Mesenchymal stem cell (in vitro differentiated cells and primary cell): ENCODE data around the gene GART.

Experiments
- DNase-seq: peaks from one replicate; pipeline ENCODE4 v3.0.0-alpha.2; 2013
- H2AFZ ChIP-seq: one replicate; pipeline ENCODE4 v1.6.1; 2013; ENCODE audit warnings: low read depth, mild to moderate bottlenecking, control low read depth, inconsistent platforms, low read length, moderate library complexity
- H2AK5ac ChIP-seq: 2 replicates; pipeline ENCODE4 v1.6.1; 2013; ENCODE audit warnings: low read length, moderate library complexity, mild to moderate bottlenecking, inconsistent platforms; ENCODE audit not compliant: severe bottlenecking
- H2BK120ac ChIP-seq: one replicate; pipeline ENCODE4 v1.6.1; 2013; ENCODE audit warnings: low read depth, mild to moderate bottlenecking, inconsistent platforms, low read length, moderate library complexity
- H2BK12ac ChIP-seq, 2 experiments: one replicate each; pipeline ENCODE4 v1.6.1; 2013; ENCODE audit warnings: inconsistent platforms in 2 of 2, low read length in 2 of 2, mild to moderate bottlenecking in 2 of 2, moderate library complexity in 2 of 2, control low read depth in 1 of 2
- H2BK15ac ChIP-seq: one replicate; pipeline ENCODE4 v1.6.1; 2013; ENCODE audit warnings: mild to moderate bottlenecking, low read depth, inconsistent platforms; ENCODE audit not compliant: poor library complexity, severe bottlenecking
- H2BK5ac ChIP-seq: 2 replicates; pipeline ENCODE4 v1.6.1; 2013; ENCODE audit warnings: low read depth, mild to moderate bottlenecking, low read length, control low read depth, inconsistent platforms; ENCODE audit not compliant: poor library complexity, severe bottlenecking
- H3K14ac ChIP-seq, 2 experiments: one replicate each; pipeline ENCODE4 v1.6.1; 2013; ENCODE audit warnings: inconsistent platforms in 2 of 2, low read length in 2 of 2, control low read depth in 1 of 2, mild to moderate bottlenecking in 1 of 2, moderate library complexity in 1 of 2
- H3K18ac ChIP-seq, 2 experiments: one replicate each; pipeline ENCODE4 v1.6.1; 2013; ENCODE audit warnings: inconsistent platforms in 2 of 2, low read length in 2 of 2, control low read depth in 1 of 2, low read depth in 1 of 2, mild to moderate bottlenecking in 1 of 2
- H3K23ac ChIP-seq, 2 experiments: one replicate each; pipeline ENCODE4 v1.6.1; 2013; ENCODE audit warnings: inconsistent platforms in 2 of 2, low read length in 2 of 2, mild to moderate bottlenecking in 2 of 2, moderate library complexity in 2 of 2, control low read depth in 1 of 2
- H3K27ac ChIP-seq: 2 replicates; pipeline ENCODE4 v1.5.1; 2013; ENCODE audit warnings: mild to moderate bottlenecking, moderate library complexity, low read length, control low read depth, inconsistent platforms; ENCODE audit not compliant: poor library complexity, severe bottlenecking
- H3K27me3 ChIP-seq, 2 experiments: 2 replicates each; pipeline versions ENCODE4 v1.6.1 to v1.7.0; 2013; ENCODE audit warnings: low read length in 2 of 2, mild to moderate bottlenecking in 2 of 2, moderate library complexity in 2 of 2, control low read depth in 1 of 2, inconsistent platforms in 1 of 2; ENCODE audit not compliant: control insufficient read depth in 1 of 2, insufficient read depth in 1 of 2
- H3K36me3 ChIP-seq, 2 experiments: 2 replicates each; pipeline versions ENCODE4 v1.6.1 to v1.7.0; 2013; ENCODE audit warnings: low read length in 2 of 2, control low read depth in 1 of 2, inconsistent platforms in 1 of 2, low read depth in 1 of 2, mild to moderate bottlenecking in 1 of 2; ENCODE audit not compliant: insufficient read depth in 2 of 2, control insufficient read depth in 1 of 2
- H3K4ac ChIP-seq, 2 experiments: one replicate each; pipeline ENCODE4 v1.6.1; 2013; ENCODE audit warnings: inconsistent platforms in 2 of 2, low read length in 2 of 2, mild to moderate bottlenecking in 2 of 2, moderate library complexity in 2 of 2, control low read depth in 1 of 2, low read depth in 1 of 2
- H3K4me1 ChIP-seq: 2 replicates; pipeline ENCODE4 v1.6.1; 2013; ENCODE audit warnings: low read depth, low read length, control low read depth; ENCODE audit not compliant: control insufficient read depth, insufficient read depth
- H3K4me2 ChIP-seq: 2 replicates; pipeline ENCODE4 v1.6.1; 2013; ENCODE audit warnings: low read length, mild to moderate bottlenecking, inconsistent platforms; ENCODE audit not compliant: poor library complexity, severe bottlenecking
- H3K4me3 ChIP-seq, 2 experiments: 2 replicates each; pipeline versions ENCODE4 v1.5.1 to v1.7.0; 2013; ENCODE audit warnings: low read length in 2 of 2, mild to moderate bottlenecking in 2 of 2, control low read depth in 1 of 2, low read depth in 1 of 2; ENCODE audit not compliant: insufficient read depth in 1 of 2
- H3K79me1 ChIP-seq: replicated peaks from 2 replicates; pipeline ENCODE4 v1.6.1; 2013; ENCODE audit warnings: mild to moderate bottlenecking, control low read depth, low read length, inconsistent platforms; ENCODE audit not compliant: poor library complexity, severe bottlenecking
- H3K9ac ChIP-seq: 2 replicates; pipeline ENCODE4 v1.7.0; 2013; ENCODE audit warnings: mild to moderate bottlenecking, low read length, moderate library complexity
- H3K9me3 ChIP-seq: 2 replicates; pipeline ENCODE4 v1.7.0; 2013; ENCODE audit warnings: mild to moderate bottlenecking, low read length; ENCODE audit not compliant: control insufficient read depth
- H4K8ac ChIP-seq: one replicate; pipeline ENCODE4 v1.6.1; 2013; ENCODE audit warnings: inconsistent platforms, mild to moderate bottlenecking, low read length, moderate library complexity
- H4K91ac ChIP-seq: one replicate; pipeline ENCODE4 v1.6.1; 2013; ENCODE audit warnings: mild to moderate bottlenecking, low read length, inconsistent platforms
- WGBS: methylation state at CpG from one replicate; pipeline ENCODE4 v1.1.7; 2013; ENCODE audit warnings: mixed read lengths; 5-methylcytosine and 5-hydroxymethylcytosine counted together

Gene GART

GRCh38 chr21:33560965-33561364 is 19.0 kb upstream of the GART start:
- no peak overlapping the region for H2AFZ ChIP-seq
- H3K4me2 ChIP-seq = no peak overlapping the region
- no peak overlapping the region for H3K4me3 ChIP-seq
- H3K4me1 ChIP-seq = no peaks in the 10 kb centered on the region
- H4K8ac ChIP-seq = no peak overlapping the region
- no peak overlapping the region for H4K91ac ChIP-seq
- H3K4ac ChIP-seq = no peak overlapping the region
- no peak overlapping the region for H3K27ac ChIP-seq
- no peak overlapping the region for H2BK120ac ChIP-seq
- peaks cover 6% of the 10 kb centered on the region for H3K79me1 ChIP-seq
- no peaks in the 10 kb centered on the region for H3K9me3 ChIP-seq
- H3K9ac ChIP-seq = no peak overlapping the region
- no peak overlapping the region for H3K18ac ChIP-seq
- no peak overlapping the region for H2AK5ac ChIP-seq
- no peak overlapping the region for H3K23ac ChIP-seq
- no peak overlapping the region for H3K14ac ChIP-seq
- no peak for DNase-seq
- no peak overlapping the region for H2BK15ac ChIP-seq
- peaks cover 15 to 97% of the 10 kb centered on the region in 2 experiments for H3K36me3 ChIP-seq
- H2BK5ac ChIP-seq = no peak overlapping the region
- no peaks in the 10 kb centered on the region for H3K27me3 ChIP-seq
- no peak overlapping the region for H2BK12ac ChIP-seq

DNA sequence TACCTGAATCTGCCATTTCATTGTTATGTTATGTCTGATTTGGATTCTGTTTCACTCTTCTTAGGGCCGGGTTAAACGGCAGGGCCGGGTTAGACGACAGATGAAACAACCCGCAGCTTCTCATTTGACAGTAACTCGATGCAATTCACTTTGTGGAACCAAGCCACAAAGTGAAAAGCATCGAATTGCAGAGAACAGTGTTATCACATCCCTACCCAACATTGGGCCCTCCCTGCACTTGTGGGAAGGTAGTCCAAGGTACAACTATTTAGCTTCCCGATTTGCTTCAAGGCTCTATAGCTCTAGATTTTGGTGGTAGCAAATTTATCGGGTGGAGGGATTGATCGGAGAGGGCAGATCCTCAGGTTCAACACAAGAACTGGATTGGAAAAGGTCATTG is 17.9 kb upstream of the GART start:
- Histone ChIP-seq H3K79me1 (peaks cover 6% of the 10 kb centered on the region), H3K27ac (no peak overlapping the region), H2BK12ac (no peak overlapping the region), H2AFZ (no peak overlapping the region), H2BK120ac (no peak overlapping the region), H3K4ac (no peak overlapping the region), H3K4me1 (no peaks in the 10 kb centered on the region), H3K18ac (no peak overlapping the region), H2AK5ac (no peak overlapping the region), H3K4me3 (no peak overlapping the region), H3K9me3 (no peaks in the 10 kb centered on the region), H3K14ac (no peak overlapping the region), H2BK5ac (no peak overlapping the region), H3K9ac (no peak overlapping the region), H4K91ac (peak overlapping the region; percentile 25), H2BK15ac (no peak overlapping the region), H3K27me3 (no peaks in the 10 kb centered on the region), H4K8ac (peak overlapping the region; percentile 19), H3K23ac (no peak overlapping the region), H3K36me3 (peaks cover 19 to 96% of the 10 kb centered on the region in 2 experiments), H3K4me2 (no peak overlapping the region)
- no peak for DNase-seq
- WGBS = 98% methylated on average over 10 of the region's 10 CpGs

DNA sequence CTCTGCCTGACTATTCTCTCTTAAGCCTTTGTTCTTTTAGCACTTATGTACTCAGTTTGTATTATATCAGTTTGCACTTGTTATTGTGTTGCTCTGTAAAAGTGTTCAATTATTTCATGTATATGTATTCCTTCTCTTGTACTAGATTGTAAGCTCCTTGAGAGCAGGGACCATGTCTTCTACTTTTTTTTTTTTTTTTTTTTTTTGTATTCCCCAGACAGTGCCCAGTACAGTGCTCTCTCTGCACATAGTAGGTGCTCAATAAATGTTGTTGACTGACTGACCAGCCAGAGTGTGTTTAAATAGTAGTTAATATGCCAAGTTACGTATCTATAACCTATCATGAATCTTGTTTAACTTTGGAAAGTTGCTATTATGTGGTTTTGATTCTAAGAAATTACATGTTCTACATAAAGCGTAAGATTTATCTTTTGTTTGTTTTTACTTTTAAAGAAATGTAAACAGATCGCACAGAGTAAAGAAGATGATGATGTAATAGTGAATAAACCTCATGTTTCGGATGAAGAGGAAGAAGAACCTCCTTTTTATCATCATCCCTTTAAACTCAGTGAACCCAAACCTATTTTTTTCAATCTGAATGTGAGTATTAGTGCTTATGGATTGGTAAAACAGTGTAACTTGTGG is 17.0 kb upstream of the GART start:
- H3K23ac ChIP-seq = no peak overlapping the region
- H3K9me3 ChIP-seq = no peaks in the 10 kb centered on the region
- no peak overlapping the region for H2AK5ac ChIP-seq
- no peak overlapping the region for H3K9ac ChIP-seq
- no peak overlapping the region for H4K91ac ChIP-seq
- 50% methylated on average over 1 of the region's 4 CpGs for WGBS
- H2BK15ac ChIP-seq = no peak overlapping the region
- no peak overlapping the region for H4K8ac ChIP-seq
- H3K79me1 ChIP-seq = peaks cover 6% of the 10 kb centered on the region
- H3K4me1 ChIP-seq = no peaks in the 10 kb centered on the region
- no peak overlapping the region for H2BK12ac ChIP-seq
- no peak overlapping the region for H2AFZ ChIP-seq
- H3K4me2 ChIP-seq = no peak overlapping the region
- H3K4me3 ChIP-seq = no peak overlapping the region
- no peaks in the 10 kb centered on the region for H3K27me3 ChIP-seq
- no peak overlapping the region for H3K4ac ChIP-seq
- H2BK120ac ChIP-seq = no peak overlapping the region
- no peak overlapping the region for H3K18ac ChIP-seq
- peak; percentile 48 for DNase-seq
- no peak overlapping the region for H2BK5ac ChIP-seq
- no peak overlapping the region for H3K14ac ChIP-seq
- H3K27ac ChIP-seq = no peak overlapping the region
- H3K36me3 ChIP-seq = peaks cover 20 to 97% of the 10 kb centered on the region in 2 experiments

- Histone ChIP-seq H3K9ac (no peak overlapping the region), H3K9me3 (no peaks in the 10 kb centered on the region), H4K8ac (no peak overlapping the region), H3K4me2 (no peak overlapping the region), H2AFZ (no peak overlapping the region), H2BK5ac (no peak overlapping the region), H3K14ac (no peak overlapping the region), H2BK15ac (no peak overlapping the region), H3K27ac (no peak overlapping the region), H2AK5ac (no peak overlapping the region), H3K79me1 (peaks cover 6% of the 10 kb centered on the region), H3K36me3 (peaks cover 30 to 97% of the 10 kb centered on the region in 2 experiments), H2BK12ac (no peak overlapping the region), H3K23ac (no peak overlapping the region), H3K18ac (no peak overlapping the region), H4K91ac (no peak overlapping the region), H3K27me3 (no peaks in the 10 kb centered on the region), H3K4ac (no peak overlapping the region), H3K4me1 (no peaks in the 10 kb centered on the region), H3K4me3 (no peak overlapping the region), H2BK120ac (no peak overlapping the region)
- 98% methylated on average over 17 of the region's 19 CpGs for WGBS
- DNase-seq = no peak
These were observed 15.5 kb upstream of the GART start for GRCh38 chr21:33557447-33557846.
